Measurements from ENCODE around the gene BOD1.

The BOD1 gene

GRCh38 chr5:173616577-173617118 lies at the start of gene BOD1:
BOD1 (minus strand) TSS chr5:173616650; CDS start chr5:173616436, 214 bp downstream.
- DNase-seq = peak; percentile 99

GRCh38 chr5:173665326-173665725 lies 48.9 kb upstream of the BOD1 start:
- DNase-seq = no peak

- no peak for DNase-seq
These were observed 47.7 kb upstream of the BOD1 start for GRCh38 chr5:173664154-173664526.

- no peak for DNase-seq
These were observed 47.1 kb upstream of the BOD1 start for GRCh38 chr5:173663352-173664153.

GRCh38 chr5:173662581-173663351 lies 46.3 kb upstream of the BOD1 start:
- no peak for DNase-seq

- DNase-seq = no peak
These were observed 44.2 kb upstream of the BOD1 start for GRCh38 chr5:173660481-173661280.

- DNase-seq = no peak
These were observed 43.0 kb upstream of the BOD1 start for GRCh38 chr5:173659423-173659822.

GRCh38 chr5:173657741-173658356 lies 41.4 kb upstream of the BOD1 start:
- no peak for DNase-seq

- no peak for DNase-seq
These were observed 38.8 kb upstream of the BOD1 start for GRCh38 chr5:173655196-173655797.

- DNase-seq = no peak
These were observed 37.5 kb upstream of the BOD1 start for GRCh38 chr5:173653822-173654523.

- DNase-seq = no peak
These were observed 31.9 kb upstream of the BOD1 start for GRCh38 chr5:173648308-173648866.

- DNase-seq = no peak
These were observed 30.2 kb upstream of the BOD1 start for GRCh38 chr5:173646692-173647091.

GRCh38 chr5:173645890-173646574 lies 29.6 kb upstream of the BOD1 start:
- DNase-seq = no peak

- DNase-seq = peak; percentile 21
These were observed 29.0 kb upstream of the BOD1 start for GRCh38 chr5:173645437-173645807.

- no peak for DNase-seq
These were observed 28.4 kb upstream of the BOD1 start for GRCh38 chr5:173644673-173645436.

GRCh38 chr5:173643964-173644363 lies 27.5 kb upstream of the BOD1 start:
- no peak for DNase-seq

GRCh38 chr5:173642895-173643481 lies 26.5 kb upstream of the BOD1 start:
- no peak for DNase-seq

- no peak for DNase-seq
These were observed 25.9 kb upstream of the BOD1 start for GRCh38 chr5:173642191-173642816.

Data from NCI-H226 (cell line).